Kidney (tissue), 14 donors: ENCODE results near the gene GALNT12. TPM values are rescaled to one million over a fixed set of nuclear protein-coding genes. Genes with fewer than 3 reads are reported as not detected.

Source experiments
- DNase-seq, 5 donors: peaks; one replicate each; pipeline ENCODE4 v3.0.0-alpha.2; 2013 to 2020
- FAIRE-seq: peaks from 2 replicates; lab custom pipeline; 2012; peaks lifted over from hg19 to GRCh38; lab: Jason Lieb, UNC
- H3K27ac ChIP-seq, 2 donors: one replicate each; pipeline ENCODE4 v1.7.0; 2013; ENCODE audit warnings: low read depth in 2 of 2, low read length in 2 of 2, inconsistent platforms in 1 of 2
- H3K27me3 ChIP-seq: one replicate; pipeline ENCODE4 v1.7.1; 2013; ENCODE audit warnings: low read length, inconsistent platforms; ENCODE audit not compliant: control insufficient read depth, insufficient read depth
- H3K36me3 ChIP-seq, 3 donors: one replicate each; pipeline versions ENCODE4 v1.7.0 to v1.7.1; 2013; ENCODE audit warnings: low read length in 3 of 3, control low read depth in 1 of 3, inconsistent platforms in 1 of 3; ENCODE audit not compliant: insufficient read depth in 3 of 3, control insufficient read depth in 2 of 3
- H3K4me1 ChIP-seq, 3 donors: one replicate each; pipeline versions ENCODE4 v1.7.0 to v1.7.1; 2013; ENCODE audit warnings: low read length in 3 of 3, inconsistent platforms in 1 of 3, low read depth in 1 of 3; ENCODE audit not compliant: control insufficient read depth in 2 of 3, insufficient read depth in 2 of 3
- H3K4me3 ChIP-seq, 3 donors: one replicate each; pipeline versions ENCODE4 v1.7.0 to v1.8.1; 2013; ENCODE audit warnings: low read length in 3 of 3, control low read depth in 1 of 3, inconsistent platforms in 1 of 3
- H3K9ac ChIP-seq, 3 donors: one replicate each; pipeline versions ENCODE4 v1.7.0 to v1.7.1; 2013; ENCODE audit warnings: low read length in 3 of 3, control low read depth in 1 of 3, inconsistent platforms in 1 of 3
- H3K9me3 ChIP-seq, 3 donors: one replicate each; pipeline versions ENCODE4 v1.7.0 to v1.7.1; 2013; ENCODE audit warnings: low read length in 3 of 3, control low read depth in 1 of 3, inconsistent platforms in 1 of 3; ENCODE audit not compliant: control insufficient read depth in 2 of 3, insufficient read depth in 1 of 3
- intact Hi-C: fragments of 100-400 bp; cut with DNase I; formaldehyde crosslinking; loops from one replicate; pipeline ENCODE4 v1.11.1; 2022
- polyA plus RNA-seq: library from polyadenylated mRNA; stranded (reverse); fragments of 350-450 nt; fragmentation: Illumina TruSeq; extraction: RNeasy Lipid Tissue Mini Kit (QIAGEN cat#74804); gene quantifications from one replicate; pipeline ENCODE4 v1.2.3, GENCODE V29; 2014; ENCODE audit warnings: low read depth, low replicate concordance; ENCODE audit not compliant: insufficient read depth
- total RNA-seq: library from RNA; stranded (reverse); fragmentation: NEBNext Ultra II Directional; extraction: Animal tissue kit (Norgen Biotek cat#: 25700); gene quantifications from one replicate; pipeline ENCODE4 v1.2.1, GENCODE V29; 2021
- TF ChIP-seq, protein P1 (sequence below): IDR thresholded peaks from 3 replicates; pipeline ENCODE4 v1.5.1; 2012; ENCODE audit warnings: mild to moderate bottlenecking, moderate library complexity, borderline replicate concordance; ENCODE audit not compliant: insufficient read depth; ENCODE audit errors: extremely low read depth
- donor health status: control.
- donor health status: control.
- donor health status: control.
- donor health status: control.
- donor health status: control.
- donor health status: DM: yes; HTN: yes; CAD: no.
- donor health status: Normal renal cell carcinoma (clear cell type).

The GALNT12 gene
- total and polyA plus RNA-seq, 2 donors from 2014 or later = 3.6 to 10.8 TPM

DNA sequence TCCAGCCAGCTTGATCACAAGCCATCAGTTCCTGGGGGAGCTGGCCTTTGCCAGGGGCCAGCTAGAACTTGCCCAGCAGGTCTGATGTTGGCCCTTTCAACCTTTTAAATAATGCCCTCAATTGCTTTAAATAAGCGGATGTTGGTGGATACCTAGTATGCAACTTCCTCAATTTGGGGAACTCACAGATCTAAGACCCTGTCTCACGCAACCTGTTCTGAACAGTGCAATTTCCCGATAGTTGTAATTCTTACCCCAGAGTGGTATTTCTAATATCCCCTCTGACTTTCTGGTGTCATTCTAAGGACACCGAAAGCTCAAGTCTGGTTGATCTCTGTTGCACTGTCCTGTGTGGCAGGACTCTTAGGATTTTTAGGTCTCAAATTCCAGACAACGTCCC, 23.1 kb downstream of the GALNT12 start:
- no peak for FAIRE-seq
- intact Hi-C loops = no loop called here

DNA sequence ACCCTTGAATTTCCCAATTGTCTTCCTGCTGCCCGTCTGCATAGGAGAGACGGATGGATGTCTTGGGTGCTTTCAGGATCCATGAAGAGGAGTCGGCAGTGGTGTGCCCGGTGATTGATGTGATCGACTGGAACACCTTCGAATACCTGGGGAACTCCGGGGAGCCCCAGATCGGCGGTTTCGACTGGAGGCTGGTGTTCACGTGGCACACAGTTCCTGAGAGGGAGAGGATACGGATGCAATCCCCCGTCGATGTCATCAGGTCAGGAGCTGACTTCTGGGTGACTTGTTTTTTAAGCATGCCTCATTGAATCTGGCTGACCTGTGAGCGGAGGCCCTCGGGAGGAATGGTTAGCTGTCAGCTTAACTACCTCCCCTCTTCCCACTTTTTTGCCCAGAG, 24.2 kb downstream of the GALNT12 start:
- H3K27me3 ChIP-seq = no peaks in the 10 kb centered on the region
- FAIRE-seq (no peak), DNase-seq (peak in 4 of 5 donors; percentile 55 to 64 (median 59))
- H3K9ac ChIP-seq = no peak overlapping the region
- H3K27ac ChIP-seq = no peak overlapping the region
- H3K4me3 ChIP-seq = no peak overlapping the region
- TF ChIP-seq, protein P1, sequence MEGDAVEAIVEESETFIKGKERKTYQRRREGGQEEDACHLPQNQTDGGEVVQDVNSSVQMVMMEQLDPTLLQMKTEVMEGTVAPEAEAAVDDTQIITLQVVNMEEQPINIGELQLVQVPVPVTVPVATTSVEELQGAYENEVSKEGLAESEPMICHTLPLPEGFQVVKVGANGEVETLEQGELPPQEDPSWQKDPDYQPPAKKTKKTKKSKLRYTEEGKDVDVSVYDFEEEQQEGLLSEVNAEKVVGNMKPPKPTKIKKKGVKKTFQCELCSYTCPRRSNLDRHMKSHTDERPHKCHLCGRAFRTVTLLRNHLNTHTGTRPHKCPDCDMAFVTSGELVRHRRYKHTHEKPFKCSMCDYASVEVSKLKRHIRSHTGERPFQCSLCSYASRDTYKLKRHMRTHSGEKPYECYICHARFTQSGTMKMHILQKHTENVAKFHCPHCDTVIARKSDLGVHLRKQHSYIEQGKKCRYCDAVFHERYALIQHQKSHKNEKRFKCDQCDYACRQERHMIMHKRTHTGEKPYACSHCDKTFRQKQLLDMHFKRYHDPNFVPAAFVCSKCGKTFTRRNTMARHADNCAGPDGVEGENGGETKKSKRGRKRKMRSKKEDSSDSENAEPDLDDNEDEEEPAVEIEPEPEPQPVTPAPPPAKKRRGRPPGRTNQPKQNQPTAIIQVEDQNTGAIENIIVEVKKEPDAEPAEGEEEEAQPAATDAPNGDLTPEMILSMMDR = no peak
- intact Hi-C loops = no loop called here
- H3K9me3 ChIP-seq = no peaks in the 10 kb centered on the region
- no peaks in the 10 kb centered on the region for H3K36me3 ChIP-seq
- no peaks in the 10 kb centered on the region for H3K4me1 ChIP-seq

More for the DNA sequence above, 23.1 kb downstream of the GALNT12 start:
- DNase-seq = no peak
- Histone ChIP-seq H3K27me3 (no peaks in the 10 kb centered on the region), H3K9me3 (no peaks in the 10 kb centered on the region), H3K4me3 (no peak overlapping the region), H3K4me1 (no peaks in the 10 kb centered on the region), H3K36me3 (no peaks in the 10 kb centered on the region), H3K9ac (no peak overlapping the region), H3K27ac (no peak overlapping the region)
- TF ChIP-seq, protein P1 = no peak

DNA sequence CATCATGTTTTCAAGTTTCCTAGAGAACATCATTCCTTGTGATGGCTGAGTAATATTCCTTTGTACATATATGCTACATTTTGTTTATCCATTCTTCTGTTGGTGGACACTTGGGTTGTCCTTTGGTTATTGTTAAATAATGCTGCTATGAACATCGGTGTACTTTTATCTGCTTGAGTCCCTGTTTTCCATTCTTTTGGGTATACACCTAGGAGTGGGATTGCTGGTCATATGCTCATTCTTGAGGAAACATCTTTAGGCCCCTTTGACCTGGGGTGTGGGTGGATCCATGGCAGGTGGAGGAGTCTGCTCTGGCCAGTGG, 25.3 kb downstream of the GALNT12 start:
- Histone ChIP-seq H3K9me3 (no peaks in the 10 kb centered on the region), H3K9ac (no peak overlapping the region), H3K4me3 (no peak overlapping the region), H3K27ac (no peak overlapping the region), H3K4me1 (no peaks in the 10 kb centered on the region), H3K27me3 (no peaks in the 10 kb centered on the region), H3K36me3 (no peaks in the 10 kb centered on the region)
- TF ChIP-seq, protein P1 = no peak
- FAIRE-seq = no peak
- DNase-seq = no peak
- intact Hi-C loops = no loop called here
